Natural killer cell (primary cell): Measurements from ENCODE around the gene EMP2. TPM values are rescaled to one million over a fixed set of nuclear protein-coding genes. Genes with fewer than 3 reads are reported as not detected.

ENCODE experiments used
- ATAC-seq, 3 donors: fragments of 150-1000 bp in 2 of 3; fragments of 200-7000 bp in 1 of 3; cut with Tn5 transposase; 1 replicate in 1 of 3; 2 replicates in 2 of 3; pipeline ENCODE4 v1.10.0; 2021; ENCODE audit warnings: mild to moderate bottlenecking in 2 of 3, moderate library complexity in 2 of 3
- DNase-seq, 2 donors: peaks; one replicate each; pipeline versions ENCODE4 v3.0.0 to v3.0.0-alpha.2; 2013 to 2021; ENCODE audit warnings: mixed read lengths in 1 of 2
- H3K27ac ChIP-seq: one replicate; pipeline ENCODE4 v1.5.1; 2013; ENCODE audit warnings: mild to moderate bottlenecking, low read length
- H3K27me3 ChIP-seq: one replicate; pipeline ENCODE4 v1.6.1; 2013; ENCODE audit warnings: low read length; ENCODE audit not compliant: control insufficient read depth, insufficient read depth
- H3K36me3 ChIP-seq: one replicate; pipeline ENCODE4 v1.6.1; 2013; ENCODE audit warnings: low read length; ENCODE audit not compliant: control insufficient read depth, insufficient read depth
- H3K4me1 ChIP-seq: one replicate; pipeline ENCODE4 v1.6.1; 2013; ENCODE audit warnings: low read length; ENCODE audit not compliant: control insufficient read depth, insufficient read depth
- H3K4me3 ChIP-seq: one replicate; pipeline ENCODE4 v1.5.1; 2013; ENCODE audit warnings: low read length
- H3K9me3 ChIP-seq: one replicate; pipeline ENCODE4 v1.6.1; 2013; ENCODE audit warnings: low read length; ENCODE audit not compliant: control insufficient read depth, insufficient read depth
- H3K27ac Mint-ChIP-seq, 2 donors: one replicate each; pipeline ENCODE4 v1.8.0; 2022; ENCODE audit warnings: mild to moderate bottlenecking in 2 of 2, mixed read lengths in 2 of 2, moderate library complexity in 1 of 2
- H3K27me3 Mint-ChIP-seq, 2 donors: one replicate each; pipeline ENCODE4 v1.8.0; 2022; ENCODE audit warnings: low read depth in 2 of 2, mixed read lengths in 2 of 2
- H3K36me3 Mint-ChIP-seq: one replicate; pipeline ENCODE4 v1.8.0; 2022; ENCODE audit warnings: mixed read lengths
- H3K4me1 Mint-ChIP-seq, 2 donors: one replicate each; pipeline ENCODE4 v1.8.0; 2022; ENCODE audit warnings: mixed read lengths in 2 of 2
- H3K4me3 Mint-ChIP-seq: one replicate; pipeline ENCODE4 v1.8.0; 2022; ENCODE audit warnings: mild to moderate bottlenecking, moderate library complexity, mixed read lengths
- H3K9me3 Mint-ChIP-seq, 2 donors: one replicate each; pipeline ENCODE4 v1.8.0; 2022; ENCODE audit warnings: mixed read lengths in 2 of 2
- WGBS: methylation state at CpG from one replicate; pipeline ENCODE4 v1.1.7; 2013; ENCODE audit warnings: missing lambda C conversion rate; ENCODE audit not compliant: insufficient coverage; 5-methylcytosine and 5-hydroxymethylcytosine counted together
- intact Hi-C: fragments of 100-400 bp; cut with micrococcal nuclease; formaldehyde crosslinking; loops from one replicate; pipeline ENCODE4 v1.14.2; 2022
- total RNA-seq, 4 donors: library from RNA; stranded (reverse); fragments of 120-200 nt in 1 of 4; gene quantifications; one replicate each; pipeline versions ENCODE4 v1.2.3 to v1.2.4, GENCODE V29; 2013 to 2022
- TF ChIP-seq, protein P1 (sequence below): fragments of 200-600 bp; IDR thresholded peaks from one replicate; pipeline ENCODE4 v1.8.0; 2022; ENCODE audit warnings: antibody characterized with exemption

Gene EMP2, protein sequence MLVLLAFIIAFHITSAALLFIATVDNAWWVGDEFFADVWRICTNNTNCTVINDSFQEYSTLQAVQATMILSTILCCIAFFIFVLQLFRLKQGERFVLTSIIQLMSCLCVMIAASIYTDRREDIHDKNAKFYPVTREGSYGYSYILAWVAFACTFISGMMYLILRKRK
- not detected for total RNA-seq
- not detected for total RNA-seq (2013)

DNA sequence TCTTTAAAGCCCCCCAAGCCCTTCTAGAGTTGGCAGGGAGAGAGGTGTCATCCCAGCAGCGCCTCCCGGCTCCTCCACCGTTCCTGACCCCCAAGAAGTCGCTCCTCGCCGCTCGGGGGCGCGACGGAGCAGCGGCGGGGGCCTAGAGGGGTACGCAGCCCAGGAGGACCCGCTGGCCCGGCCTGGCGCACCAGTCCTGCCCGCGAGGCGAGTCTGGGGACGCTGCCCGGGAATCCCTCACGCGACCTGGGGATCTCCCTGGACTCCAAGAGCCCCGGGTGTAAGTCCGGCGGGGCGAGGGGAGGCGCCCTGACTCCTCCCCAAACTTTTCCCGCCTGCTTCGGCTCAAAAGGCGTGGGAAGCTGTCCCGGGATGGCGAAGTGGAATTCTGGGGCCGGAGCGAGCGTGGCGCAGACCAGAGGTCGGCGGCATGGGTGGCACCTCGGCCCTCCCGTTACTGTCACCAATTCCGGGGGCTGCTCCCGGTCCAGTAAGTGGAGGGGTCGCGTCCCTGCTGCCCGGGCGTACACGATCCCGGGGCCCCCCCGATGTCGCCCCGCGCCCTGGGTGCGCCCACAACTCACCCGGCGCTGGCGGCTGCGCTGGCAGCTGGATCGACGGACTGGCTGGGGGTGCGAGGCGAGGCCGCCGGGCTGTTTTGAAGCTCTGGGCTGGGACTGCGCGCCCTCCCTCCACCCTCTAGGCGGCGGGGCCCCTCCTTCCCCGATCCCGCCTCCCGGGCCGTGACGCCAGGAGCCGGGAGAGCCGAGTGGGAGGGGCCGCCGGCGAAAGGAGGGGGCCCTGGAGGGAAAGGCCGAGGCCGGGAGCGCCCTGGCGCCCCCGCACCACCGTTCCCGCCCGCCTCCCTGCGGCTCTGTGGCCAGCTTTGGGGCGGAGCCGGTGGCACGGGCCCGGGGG is at the start of gene EMP2:
EMP2 (minus strand) TSS at position 634 of the 918 bp plus-strand sequence. CDS start 32,981 bp downstream, outside the sequence.
- intact Hi-C loops, result no loop called here
- Histone ChIP-seq H3K27me3 (peaks cover 7% of the 10 kb centered on the region), H3K4me3 (no peak within 1 kb of the TSS), H3K27ac (no peak within 1 kb of the TSS), H3K9me3 (no peaks in the 10 kb centered on the region), H3K4me1 (no peaks in the 10 kb centered on the region), H3K36me3 (no peaks in the 10 kb centered on the region)
- Mint-ChIP-seq H3K4me3 (no peak within 1 kb of the TSS), H3K27me3 (peaks cover 38 to 44% of the 10 kb centered on the region in 2 donors), H3K4me1 (no peaks in the 10 kb centered on the region), H3K27ac (no peak within 1 kb of the TSS), H3K9me3 (no peaks in the 10 kb centered on the region), H3K36me3 (no peaks in the 10 kb centered on the region)
- WGBS, result 1% methylated on average over 91 of the region's 91 CpGs
- TF ChIP-seq, protein P1, sequence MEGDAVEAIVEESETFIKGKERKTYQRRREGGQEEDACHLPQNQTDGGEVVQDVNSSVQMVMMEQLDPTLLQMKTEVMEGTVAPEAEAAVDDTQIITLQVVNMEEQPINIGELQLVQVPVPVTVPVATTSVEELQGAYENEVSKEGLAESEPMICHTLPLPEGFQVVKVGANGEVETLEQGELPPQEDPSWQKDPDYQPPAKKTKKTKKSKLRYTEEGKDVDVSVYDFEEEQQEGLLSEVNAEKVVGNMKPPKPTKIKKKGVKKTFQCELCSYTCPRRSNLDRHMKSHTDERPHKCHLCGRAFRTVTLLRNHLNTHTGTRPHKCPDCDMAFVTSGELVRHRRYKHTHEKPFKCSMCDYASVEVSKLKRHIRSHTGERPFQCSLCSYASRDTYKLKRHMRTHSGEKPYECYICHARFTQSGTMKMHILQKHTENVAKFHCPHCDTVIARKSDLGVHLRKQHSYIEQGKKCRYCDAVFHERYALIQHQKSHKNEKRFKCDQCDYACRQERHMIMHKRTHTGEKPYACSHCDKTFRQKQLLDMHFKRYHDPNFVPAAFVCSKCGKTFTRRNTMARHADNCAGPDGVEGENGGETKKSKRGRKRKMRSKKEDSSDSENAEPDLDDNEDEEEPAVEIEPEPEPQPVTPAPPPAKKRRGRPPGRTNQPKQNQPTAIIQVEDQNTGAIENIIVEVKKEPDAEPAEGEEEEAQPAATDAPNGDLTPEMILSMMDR, result no peak
- DNase-seq, result no peak
- ATAC-seq, result no peak

GRCh38 chr16:10629592-10629963 is 49.2 kb upstream of the EMP2 start:
- no peak for DNase-seq

GRCh38 chr16:10625595-10626357 is 45.4 kb upstream of the EMP2 start:
- Mint-ChIP-seq H3K4me1 (no peaks in the 10 kb centered on the region), H3K36me3 (no peaks in the 10 kb centered on the region), H3K27me3 (no peaks in the 10 kb centered on the region), H3K4me3 (no peak overlapping the region), H3K9me3 (no peaks in the 10 kb centered on the region), H3K27ac (no peak overlapping the region)
- 77% methylated on average over 11 of the region's 12 CpGs for WGBS
- H3K36me3 ChIP-seq, result no peaks in the 10 kb centered on the region
- no peak overlapping the region for H3K27ac ChIP-seq
- no peaks in the 10 kb centered on the region for H3K4me1 ChIP-seq
- no peaks in the 10 kb centered on the region for H3K9me3 ChIP-seq
- H3K27me3 ChIP-seq, result no peaks in the 10 kb centered on the region
- H3K4me3 ChIP-seq, result no peak overlapping the region
- intact Hi-C loops, result no loop called here
- DNase-seq, result no peak
- no peak for ATAC-seq
- TF ChIP-seq, protein P1, result no peak

More at GRCh38 chr16:10629592-10629963, 49.2 kb upstream of the EMP2 start:
- Mint-ChIP-seq H3K4me1 (no peaks in the 10 kb centered on the region), H3K9me3 (no peaks in the 10 kb centered on the region), H3K27ac (no peak overlapping the region), H3K36me3 (no peaks in the 10 kb centered on the region), H3K4me3 (no peak overlapping the region), H3K27me3 (peaks cover 0 to 4% of the 10 kb centered on the region in 2 donors)
- Histone ChIP-seq H3K27ac (no peak overlapping the region), H3K27me3 (no peaks in the 10 kb centered on the region), H3K4me1 (no peaks in the 10 kb centered on the region), H3K36me3 (no peaks in the 10 kb centered on the region), H3K9me3 (no peaks in the 10 kb centered on the region), H3K4me3 (no peak overlapping the region)
- 74% methylated on average over 6 of the region's 6 CpGs for WGBS
- intact Hi-C loops, result no loop called here
- TF ChIP-seq, protein P1, result no peak
- ATAC-seq, result no peak
